Activated naive CD8-positive, alpha-beta T cell treated with anti-CD3 and anti-CD28 coated beads, Interleukin-2, amount 50 U/mL, for 16 hours (primary cell): ENCODE measurements around the gene NAXD.
"Not testable (repeated sequence)": the region's sequence is repeated elsewhere in the genome, so short reads cannot be mapped to it uniquely, and the experiment has no call there.

Source experiments
- DNase-seq: peaks from one replicate; pipeline ENCODE4 v3.0.0-alpha.2; 2020; ENCODE audit warnings: low read depth, low spot score

NAXD gene

GRCh38 chr13:110593430-110594130, 21.8 kb upstream of the NAXD start:
- no peak for DNase-seq

- no peak for DNase-seq
Measured at GRCh38 chr13:110597041-110597689, 18.2 kb upstream of the NAXD start.

GRCh38 chr13:110600261-110600819, 15.0 kb upstream of the NAXD start:
- no peak for DNase-seq

- DNase-seq = no peak
Measured at GRCh38 chr13:110600980-110601379, 14.4 kb upstream of the NAXD start.

- no peak for DNase-seq
Measured at GRCh38 chr13:110605132-110605531, 10.2 kb upstream of the NAXD start.

- not testable (repeated sequence) for DNase-seq
Measured at GRCh38 chr13:110606281-110606680, 9.1 kb upstream of the NAXD start.

- DNase-seq = no peak
Measured at GRCh38 chr13:110607675-110608224, 7.6 kb upstream of the NAXD start.

- no peak for DNase-seq
Measured at GRCh38 chr13:110610955-110611595, 4.3 kb upstream of the NAXD start.

- DNase-seq = no peak
Measured at GRCh38 chr13:110615005-110615321, 382 bp upstream of the NAXD start.

- no peak for DNase-seq
Measured at GRCh38 chr13:110616103-110617101, 1.1 kb downstream of the NAXD start.

GRCh38 chr13:110617321-110618072, 2.2 kb downstream of the NAXD start:
- no peak for DNase-seq

- DNase-seq = no peak
Measured at GRCh38 chr13:110618167-110618566, 2.8 kb downstream of the NAXD start.

GRCh38 chr13:110618780-110619179, 3.4 kb downstream of the NAXD start:
- no peak for DNase-seq

GRCh38 chr13:110620596-110620995, 5.3 kb downstream of the NAXD start:
- DNase-seq = no peak

GRCh38 chr13:110624766-110625756, 9.7 kb downstream of the NAXD start:
- DNase-seq = no peak

GRCh38 chr13:110625771-110626321, 10.5 kb downstream of the NAXD start:
- DNase-seq = no peak

GRCh38 chr13:110626521-110626920, 11.2 kb downstream of the NAXD start:
- no peak for DNase-seq

- no peak for DNase-seq
Measured at GRCh38 chr13:110627351-110627750, 12.0 kb downstream of the NAXD start.
